IPS-18c (cell line): ENCODE measurements around the gene HMCES.
"Not testable (repeated sequence)": the region's sequence is repeated elsewhere in the genome, so short reads cannot be mapped to it uniquely, and the experiment has no call there.

ENCODE experiments used
- H3K4me3 ChIP-seq: 2 replicates; pipeline ENCODE4 v1.7.0; 2013; ENCODE audit warnings: low read depth, mild to moderate bottlenecking, low read length, moderate library complexity; ENCODE audit not compliant: insufficient read depth
- H3K9me3 ChIP-seq: one replicate; pipeline ENCODE4 v1.6.1; 2013; ENCODE audit warnings: mild to moderate bottlenecking, low read length, moderate library complexity; ENCODE audit not compliant: control insufficient read depth, insufficient read depth

Gene HMCES

DNA sequence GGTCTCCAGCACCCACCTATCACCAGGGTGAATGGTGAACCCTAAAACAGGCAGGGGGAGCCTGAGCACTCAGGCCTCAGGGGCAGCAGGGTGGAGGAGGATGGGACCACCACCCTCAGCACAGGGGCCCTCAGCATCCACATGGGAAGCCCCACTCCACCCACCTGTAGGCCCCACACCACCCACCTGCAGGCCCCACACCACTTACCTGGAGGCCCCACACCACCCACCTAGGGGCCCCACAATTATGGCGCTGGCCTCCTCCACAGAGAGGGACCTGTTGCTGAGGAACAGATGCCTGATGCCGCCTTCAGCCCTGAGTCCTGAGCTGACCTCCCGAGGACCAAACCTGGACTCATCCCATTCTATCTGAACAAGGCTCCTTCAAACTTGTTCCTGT, 46.7 kb downstream of the HMCES start:
- H3K9me3 ChIP-seq = no peaks in the 10 kb centered on the region
- H3K4me3 ChIP-seq = no peak overlapping the region

- no peak overlapping the region for H3K4me3 ChIP-seq
- no peaks in the 10 kb centered on the region for H3K9me3 ChIP-seq
Observed at GRCh38 chr3:129326138-129326537, 47.5 kb downstream of the HMCES start.

DNA sequence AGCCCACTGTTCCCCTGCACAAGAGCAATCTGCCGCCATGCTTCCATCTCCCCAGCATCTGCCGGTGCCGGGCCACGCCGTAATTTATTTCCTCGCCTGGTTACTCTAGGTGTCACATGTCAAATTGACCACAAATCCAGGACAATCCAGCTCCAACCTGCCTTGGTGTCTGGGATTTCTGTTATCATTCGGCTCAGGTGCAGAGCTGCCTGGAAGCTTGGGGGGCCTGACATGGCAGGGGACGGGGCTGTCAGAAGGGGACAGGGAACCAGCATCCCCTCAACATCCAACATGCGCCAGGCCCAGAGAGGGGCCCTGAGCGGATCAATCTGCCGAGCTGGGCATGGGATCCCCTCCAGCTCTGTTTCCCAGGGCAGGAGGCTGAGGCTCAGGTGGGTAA, 47.9 kb downstream of the HMCES start:
- no peak overlapping the region for H3K4me3 ChIP-seq
- H3K9me3 ChIP-seq = no peaks in the 10 kb centered on the region

GRCh38 chr3:129327510-129327909, 48.8 kb downstream of the HMCES start:
- H3K9me3 ChIP-seq = no peaks in the 10 kb centered on the region
- no peak overlapping the region for H3K4me3 ChIP-seq

- no peak overlapping the region for H3K4me3 ChIP-seq
- H3K9me3 ChIP-seq = no peaks in the 10 kb centered on the region
Observed at GRCh38 chr3:129329858-129330257, 51.2 kb downstream of the HMCES start.

GRCh38 chr3:129330409-129330808, 51.7 kb downstream of the HMCES start:
- no peaks in the 10 kb centered on the region for H3K9me3 ChIP-seq
- H3K4me3 ChIP-seq = no peak overlapping the region

DNA sequence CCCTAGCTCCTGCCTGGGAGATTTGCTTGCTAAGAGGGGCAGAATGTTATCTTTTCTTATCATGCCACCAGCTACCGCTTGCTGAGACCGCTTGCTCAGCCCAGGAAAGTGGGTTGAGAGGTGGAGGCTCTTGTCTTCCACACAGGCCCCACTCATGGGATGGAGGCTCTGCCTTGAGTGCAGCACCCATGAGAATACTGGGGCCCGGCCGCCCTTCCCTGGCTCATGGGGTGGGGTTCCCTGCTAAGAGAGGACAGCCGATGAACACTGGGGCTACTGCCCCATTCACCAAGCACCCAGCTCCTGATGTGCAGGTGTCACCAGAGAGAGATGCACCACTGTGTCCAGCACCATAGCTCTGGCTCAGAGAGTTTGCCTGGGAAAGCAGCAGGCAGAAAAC, 55.2 kb downstream of the HMCES start:
- Histone ChIP-seq H3K4me3 (no peak overlapping the region), H3K9me3 (no peaks in the 10 kb centered on the region)

GRCh38 chr3:129336093-129336706, 57.5 kb downstream of the HMCES start:
- H3K4me3 ChIP-seq = no peak overlapping the region

GRCh38 chr3:129337719-129338118, 59.0 kb downstream of the HMCES start:
- not testable (repeated sequence) for H3K4me3 ChIP-seq, H3K9me3 ChIP-seq

More at GRCh38 chr3:129336093-129336706, 57.5 kb downstream of the HMCES start:
- no peaks in the 10 kb centered on the region for H3K9me3 ChIP-seq

DNA sequence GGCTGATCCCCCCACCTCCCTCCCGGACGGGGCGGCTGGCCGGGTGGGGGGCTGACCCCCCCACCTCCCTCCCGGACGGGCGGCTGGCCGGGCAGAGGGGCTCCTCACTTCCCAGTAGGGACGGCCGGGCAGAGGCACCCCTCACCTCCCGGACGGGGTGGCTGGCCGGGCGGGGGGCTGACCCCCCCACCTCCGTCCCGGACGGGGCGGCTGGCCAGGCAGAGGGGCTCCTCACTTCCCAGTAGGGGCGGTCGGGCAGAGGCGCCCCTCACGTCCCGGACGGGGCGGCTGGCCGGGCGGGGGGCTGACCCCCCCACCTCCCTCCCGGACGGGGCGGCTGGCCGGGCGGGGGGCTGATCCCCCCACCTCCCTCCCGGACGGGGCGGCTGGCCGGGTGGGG, 60.5 kb downstream of the HMCES start:
- H3K4me3 ChIP-seq, H3K9me3 ChIP-seq: not testable (repeated sequence)

DNA sequence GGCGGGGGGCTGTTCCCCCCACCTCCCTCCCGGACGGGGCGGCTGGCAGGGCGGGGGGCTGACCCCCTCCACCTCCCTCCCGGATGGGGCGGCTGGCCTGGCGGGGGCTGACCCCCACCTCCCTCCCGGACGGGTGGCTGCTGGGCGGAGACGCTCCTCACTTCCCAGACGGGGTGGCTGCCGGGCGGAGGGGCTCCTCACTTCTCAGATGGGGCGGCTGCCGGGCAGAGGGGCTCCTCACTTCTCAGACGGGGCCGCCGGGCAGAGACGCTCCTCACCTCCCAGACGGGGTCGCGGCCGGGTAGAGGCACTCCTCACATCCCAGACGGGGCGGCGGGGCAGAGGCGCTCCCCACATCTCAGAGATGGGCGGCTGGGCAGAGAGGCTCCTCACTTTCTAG, 61.2 kb downstream of the HMCES start:
- H3K9me3 ChIP-seq, H3K4me3 ChIP-seq: not testable (repeated sequence)

DNA sequence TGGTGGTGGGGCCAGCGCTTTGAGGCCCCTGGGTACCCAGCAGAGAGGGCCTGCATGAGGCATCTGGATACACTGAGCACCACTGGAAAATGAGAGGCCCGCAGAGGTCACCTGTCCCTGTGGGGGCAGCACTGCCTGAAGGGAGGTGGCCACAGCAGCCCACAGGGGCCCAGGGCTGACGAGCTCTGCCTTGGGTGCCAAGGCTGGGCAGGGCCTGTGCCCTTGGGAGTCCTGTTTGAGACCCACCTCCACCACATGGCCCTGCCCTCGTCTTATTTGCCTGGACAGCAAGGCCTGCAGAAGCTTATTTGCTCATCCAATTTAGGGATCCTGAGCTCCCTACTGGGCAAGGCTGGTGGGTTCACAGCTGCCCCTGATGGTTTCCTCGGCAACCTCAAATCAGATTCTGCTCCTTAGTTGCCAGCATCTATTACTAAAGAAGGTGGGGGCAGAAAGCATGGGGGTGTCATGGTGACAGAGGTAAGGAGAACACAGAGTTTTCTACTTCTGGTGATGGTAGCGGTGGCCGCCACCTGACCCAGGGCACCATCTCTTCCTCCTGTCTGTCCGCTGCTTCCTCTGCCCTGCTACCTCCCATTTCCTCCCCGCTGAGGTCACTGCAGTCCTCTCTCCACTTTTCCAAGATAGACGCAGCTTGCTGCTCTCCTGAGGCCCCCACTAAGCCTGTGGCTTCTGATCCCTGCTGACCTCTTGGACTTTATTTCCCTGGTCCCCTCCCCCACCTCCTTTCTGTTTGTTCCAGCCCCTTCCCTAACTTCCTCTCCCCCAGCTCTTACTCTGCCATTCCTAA, 62.9 kb downstream of the HMCES start:
- Histone ChIP-seq H3K9me3 (no peaks in the 10 kb centered on the region), H3K4me3 (no peak overlapping the region)

DNA sequence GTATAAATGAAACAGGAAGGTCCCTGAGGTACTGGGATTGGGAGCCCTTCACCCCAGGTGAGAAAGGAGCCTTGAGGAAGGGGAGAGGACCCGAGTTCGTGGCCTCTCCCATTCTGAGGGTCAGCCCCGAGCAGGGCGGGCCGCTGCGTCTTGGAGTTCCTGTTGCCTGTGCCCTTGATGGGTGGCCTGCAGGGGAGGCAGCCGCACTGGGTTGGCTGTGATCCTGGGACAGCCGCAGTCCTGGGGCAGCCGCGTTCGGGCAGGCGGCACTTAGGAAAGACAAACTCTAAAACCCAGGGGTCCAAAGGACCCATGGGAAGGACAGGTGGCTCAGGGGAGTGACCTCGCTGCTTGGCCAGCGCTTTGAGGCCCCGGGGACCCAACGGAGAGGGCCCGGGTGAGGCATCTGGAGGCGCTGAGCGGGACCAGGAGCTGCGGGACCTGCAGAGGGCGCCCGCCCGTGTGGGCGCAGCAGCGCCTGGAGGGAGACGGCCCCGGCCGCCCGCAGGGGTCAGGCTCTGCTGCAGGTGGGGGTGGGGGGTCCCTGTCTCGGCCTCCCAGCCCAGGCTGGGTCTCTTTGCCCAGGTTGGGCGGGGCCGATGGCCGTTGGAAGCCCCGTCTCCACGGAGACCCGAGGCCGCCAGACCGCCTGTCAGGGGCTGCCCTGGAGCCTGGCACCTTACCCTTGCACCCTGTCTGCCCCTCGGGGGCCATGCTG, 65.1 kb downstream of the HMCES start:
- H3K4me3 ChIP-seq = peak overlapping the region; percentile 44; the same call in 1 of the 2 replicates
- no peaks in the 10 kb centered on the region for H3K9me3 ChIP-seq

- peak overlapping the region; percentile 44 for H3K4me3 ChIP-seq
- no peaks in the 10 kb centered on the region for H3K9me3 ChIP-seq
Observed at GRCh38 chr3:129344540-129345220, 66.0 kb downstream of the HMCES start.

- no peak overlapping the region for H3K4me3 ChIP-seq
- H3K9me3 ChIP-seq = no peaks in the 10 kb centered on the region
Observed at GRCh38 chr3:129345281-129345680, 66.6 kb downstream of the HMCES start.

DNA sequence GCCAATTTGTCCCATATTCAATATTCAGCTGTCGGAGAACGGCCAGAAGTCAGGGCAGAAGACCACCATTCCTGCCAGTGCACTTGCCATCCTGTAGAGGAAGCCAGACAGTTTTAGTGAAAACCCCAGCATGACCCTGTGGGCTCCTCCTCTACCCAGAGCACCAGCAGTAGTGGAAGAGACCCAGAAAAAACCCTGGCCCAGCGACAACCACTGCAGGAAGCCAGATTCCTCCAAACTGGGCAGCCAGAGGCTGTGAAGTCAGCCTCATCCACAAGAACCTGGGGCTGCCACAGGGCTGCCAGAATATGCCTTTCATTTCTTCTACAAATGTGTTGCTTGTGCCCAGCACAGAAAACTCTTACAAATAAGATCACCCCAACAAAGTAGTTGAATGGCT, 67.3 kb downstream of the HMCES start:
- H3K4me3 ChIP-seq = no peak overlapping the region
- no peaks in the 10 kb centered on the region for H3K9me3 ChIP-seq

- no peaks in the 10 kb centered on the region for H3K9me3 ChIP-seq
Observed at GRCh38 chr3:129346695-129347457, 68.2 kb downstream of the HMCES start.

More at GRCh38 chr3:129346695-129347457, 68.2 kb downstream of the HMCES start:
- H3K4me3 ChIP-seq = no peak overlapping the region
